Astrocyte (in vitro differentiated cells and primary cell): Measurements from ENCODE around the gene CD4. TPM values are rescaled to one million over a fixed set of nuclear protein-coding genes. Genes with fewer than 3 reads are reported as not detected.

ENCODE experiments used
- DNase-seq: peaks from one replicate; pipeline ENCODE4 v3.0.0-alpha.2; 2010; ENCODE audit warnings: low read depth
- FAIRE-seq: peaks from 2 replicates; lab custom pipeline; 2011; peaks lifted over from hg19 to GRCh38; lab: Jason Lieb, UNC
- H2AFZ ChIP-seq: 2 replicates; pipeline ENCODE4 v1.6.0; 2012; ENCODE audit warnings: low read depth, low read length, inconsistent platforms
- H3K27ac ChIP-seq: 2 replicates; pipeline ENCODE4 v1.5.1; 2011; ENCODE audit warnings: low read depth, low read length, inconsistent platforms
- H3K27me3 ChIP-seq: 2 replicates; pipeline ENCODE4 v1.6.0; 2011; ENCODE audit warnings: low read length, inconsistent platforms; ENCODE audit not compliant: insufficient read depth
- H3K36me3 ChIP-seq: 2 replicates; pipeline ENCODE4 v1.5.1; 2011; ENCODE audit warnings: low read length, inconsistent platforms; ENCODE audit not compliant: insufficient read depth
- H3K4me1 ChIP-seq: 2 replicates; pipeline ENCODE4 v1.5.1; 2011; ENCODE audit warnings: low read length, inconsistent platforms; ENCODE audit not compliant: insufficient read depth
- H3K4me2 ChIP-seq: 2 replicates; pipeline ENCODE4 v1.6.0; 2012; ENCODE audit warnings: low read length, inconsistent platforms
- H3K4me3 ChIP-seq: 2 replicates; pipeline ENCODE4 v1.5.1; 2011; ENCODE audit warnings: low read depth, mild to moderate bottlenecking, low read length, inconsistent platforms; ENCODE audit not compliant: insufficient read depth
- H3K79me2 ChIP-seq: 2 replicates; pipeline ENCODE4 v1.6.0; 2012; ENCODE audit warnings: mild to moderate bottlenecking, low read length, inconsistent platforms; ENCODE audit not compliant: insufficient read depth
- H3K9ac ChIP-seq: 2 replicates; pipeline ENCODE4 v1.6.0; 2012; ENCODE audit warnings: mild to moderate bottlenecking, low read length, inconsistent platforms
- H3K9me3 ChIP-seq: 2 replicates; pipeline ENCODE4 v1.5.1; 2012; ENCODE audit warnings: low read depth, mild to moderate bottlenecking, low read length, inconsistent platforms; ENCODE audit not compliant: insufficient read depth
- H4K20me1 ChIP-seq: 2 replicates; pipeline ENCODE4 v1.6.0; 2012; ENCODE audit warnings: low read length, inconsistent platforms; ENCODE audit not compliant: insufficient read depth
- H3K27ac Mint-ChIP-seq: one replicate; pipeline ENCODE4 v1.8.0; 2021; ENCODE audit warnings: mild to moderate bottlenecking, mixed read lengths; ENCODE audit not compliant: unreplicated experiment
- H3K27me3 Mint-ChIP-seq: one replicate; pipeline ENCODE4 v1.8.0; 2021; ENCODE audit warnings: low read depth, mixed read lengths; ENCODE audit not compliant: unreplicated experiment
- H3K36me3 Mint-ChIP-seq: one replicate; pipeline ENCODE4 v1.8.0; 2021; ENCODE audit warnings: low read depth, mixed read lengths; ENCODE audit not compliant: unreplicated experiment
- H3K4me1 Mint-ChIP-seq: one replicate; pipeline ENCODE4 v1.8.0; 2021; ENCODE audit warnings: low read depth, mixed read lengths; ENCODE audit not compliant: unreplicated experiment
- H3K4me3 Mint-ChIP-seq: one replicate; pipeline ENCODE4 v1.8.0; 2021; ENCODE audit warnings: mild to moderate bottlenecking, moderate library complexity, mixed read lengths; ENCODE audit not compliant: unreplicated experiment
- H3K9me3 Mint-ChIP-seq: one replicate; pipeline ENCODE4 v1.8.0; 2021; ENCODE audit warnings: mild to moderate bottlenecking, mixed read lengths; ENCODE audit not compliant: unreplicated experiment
- CTCF ChIP-seq: IDR thresholded peaks from 2 replicates; pipeline ENCODE4 v1.5.1; 2011; ENCODE audit warnings: low read depth, mild to moderate bottlenecking, inconsistent platforms, low read length, moderate library complexity; ENCODE audit not compliant: insufficient read depth
- EZH2 ChIP-seq: IDR thresholded peaks from 2 replicates; pipeline ENCODE4 v1.6.1; 2012; ENCODE audit warnings: mild to moderate bottlenecking, low read length, inconsistent platforms; ENCODE audit not compliant: insufficient read depth
- total RNA-seq: library from RNA; stranded (reverse); gene quantifications from 2 replicates; pipeline ENCODE4 v1.2.1, GENCODE V29; 2021

CD4 gene
- total RNA-seq, 1 donor from 2014 or later = 0.54 TPM

GRCh38 chr12:6759741-6760140 is 29.6 kb upstream of the CD4 start:
- Mint-ChIP-seq H3K9me3 (no peaks in the 10 kb centered on the region), H3K4me1 (peaks cover 18% of the 10 kb centered on the region), H3K36me3 (peaks cover 2% of the 10 kb centered on the region), H3K27ac (no peak overlapping the region), H3K27me3 (peaks cover 2% of the 10 kb centered on the region), H3K4me3 (no peak overlapping the region)
- Histone ChIP-seq H3K9me3 (no peaks in the 10 kb centered on the region), H3K27me3 (no peaks in the 10 kb centered on the region), H4K20me1 (no peaks in the 10 kb centered on the region), H3K9ac (no peak overlapping the region), H3K4me1 (peaks cover 9% of the 10 kb centered on the region), H3K27ac (no peak overlapping the region), H2AFZ (no peak overlapping the region), H3K4me3 (no peak overlapping the region), H3K79me2 (no peaks in the 10 kb centered on the region), H3K36me3 (no peaks in the 10 kb centered on the region), H3K4me2 (no peak overlapping the region)
- TF ChIP-seq CTCF (no peak), EZH2 (no peak)
- DNase-seq (no peak), FAIRE-seq (no peak)

GRCh38 chr12:6763380-6763779 is 25.9 kb upstream of the CD4 start:
- H3K9ac ChIP-seq = peak overlapping the region; percentile 50
- H2AFZ ChIP-seq = peak overlapping the region; percentile 61
- Mint-ChIP-seq H3K27ac (peak overlapping the region; percentile 73), H3K9me3 (no peaks in the 10 kb centered on the region), H3K27me3 (peaks cover 2% of the 10 kb centered on the region), H3K4me3 (peak overlapping the region; percentile 42), H3K4me1 (peaks cover 24% of the 10 kb centered on the region), H3K36me3 (peaks cover 5% of the 10 kb centered on the region)
- no peaks in the 10 kb centered on the region for H3K27me3 ChIP-seq
- TF ChIP-seq CTCF (no peak), EZH2 (no peak)
- DNase-seq = no peak
- peak overlapping the region; percentile 94 for H3K4me2 ChIP-seq
- H3K9me3 ChIP-seq = no peaks in the 10 kb centered on the region
- H3K4me3 ChIP-seq = peak overlapping the region; percentile 13
- H3K36me3 ChIP-seq = no peaks in the 10 kb centered on the region
- peaks cover 26% of the 10 kb centered on the region for H3K4me1 ChIP-seq
- peaks cover 15% of the 10 kb centered on the region for H4K20me1 ChIP-seq
- peak overlapping the region; percentile 72 for H3K27ac ChIP-seq
- peaks cover 17% of the 10 kb centered on the region for H3K79me2 ChIP-seq
- FAIRE-seq = no peak

GRCh38 chr12:6764011-6764828 is 25.1 kb upstream of the CD4 start:
- peaks cover 2% of the 10 kb centered on the region for H3K27me3 Mint-ChIP-seq
- Histone ChIP-seq H3K79me2 (peaks cover 26% of the 10 kb centered on the region), H2AFZ (peak overlapping the region; percentile 61), H3K27ac (peak overlapping the region; percentile 72), H3K27me3 (no peaks in the 10 kb centered on the region), H3K4me1 (peaks cover 34% of the 10 kb centered on the region), H4K20me1 (peaks cover 23% of the 10 kb centered on the region), H3K36me3 (no peaks in the 10 kb centered on the region), H3K9ac (peak overlapping the region; percentile 50), H3K4me2 (peak overlapping the region; percentile 94), H3K4me3 (peak overlapping the region; percentile 13), H3K9me3 (no peaks in the 10 kb centered on the region)
- H3K9me3 Mint-ChIP-seq = no peaks in the 10 kb centered on the region
- peaks cover 30% of the 10 kb centered on the region for H3K4me1 Mint-ChIP-seq
- H3K27ac Mint-ChIP-seq = peak overlapping the region; percentile 73
- peaks cover 9% of the 10 kb centered on the region for H3K36me3 Mint-ChIP-seq
- H3K4me3 Mint-ChIP-seq = peak overlapping the region; percentile 76
- FAIRE-seq = peak; percentile 13
- peak; percentile 99 for DNase-seq
- no peak for TF ChIP-seq EZH2
- TF ChIP-seq CTCF = no peak
